CD4-positive, alpha-beta memory T cell (primary cell): Measurements from ENCODE around the gene NAA60. TPM values are rescaled to one million over a fixed set of nuclear protein-coding genes. Genes with fewer than 3 reads are reported as not detected.
"Not testable (repeated sequence)": the region's sequence is repeated elsewhere in the genome, so short reads cannot be mapped to it uniquely, and the experiment has no call there.

Experiments used
- CTCF ChIA-PET: fragments of 350-600 bp; sonication (Branson Sonifier 250); formaldehyde crosslinking; loops from one replicate; lab custom pipeline; 2021; ENCODE audit warnings: inconsistent platforms; ENCODE audit not compliant: partially characterized antibody; lab: Charles Lee
- POLR2A ChIA-PET: fragments of 350-600 bp; sonication (Branson Sonifier 250); formaldehyde crosslinking; loops from one replicate; lab custom pipeline; 2021; ENCODE audit not compliant: partially characterized antibody; lab: Charles Lee
- DNase-seq, 5 donors: peaks; one replicate each; pipeline versions ENCODE4 v3.0.0 to v3.0.0-alpha.2; 2020 to 2022; ENCODE audit warnings: mixed read lengths in 1 of 5
- H3K27ac ChIP-seq: one replicate; pipeline ENCODE4 v1.7.0; 2013; ENCODE audit warnings: low read depth, low read length
- H3K27me3 ChIP-seq: 2 replicates; pipeline ENCODE4 v1.7.0; 2013; ENCODE audit warnings: mild to moderate bottlenecking, low read length, moderate library complexity; ENCODE audit not compliant: insufficient read depth
- H3K36me3 ChIP-seq: 2 replicates; pipeline ENCODE4 v1.7.0; 2013; ENCODE audit warnings: mild to moderate bottlenecking, low read length, moderate library complexity; ENCODE audit not compliant: insufficient read depth
- H3K4me1 ChIP-seq: 2 replicates; pipeline ENCODE4 v1.7.0; 2013; ENCODE audit warnings: mild to moderate bottlenecking, low read length, moderate library complexity; ENCODE audit not compliant: insufficient read depth
- H3K4me3 ChIP-seq, 2 donors: one replicate each; pipeline ENCODE4 v1.7.0; 2013; ENCODE audit warnings: low read length in 2 of 2, mild to moderate bottlenecking in 1 of 2
- H3K9me3 ChIP-seq, 2 donors: one replicate each; pipeline ENCODE4 v1.7.0; 2013; ENCODE audit warnings: low read length in 2 of 2, control low read depth in 1 of 2; ENCODE audit not compliant: control insufficient read depth in 1 of 2
- H3K27ac Mint-ChIP-seq, 7 donors: one replicate each; pipeline ENCODE4 v1.8.0; 2020 to 2021; ENCODE audit warnings: mixed read lengths in 7 of 7, mild to moderate bottlenecking in 6 of 7, inconsistent platforms in 3 of 7, moderate library complexity in 3 of 7
- H3K27me3 Mint-ChIP-seq, 2 donors: one replicate each; pipeline ENCODE4 v1.8.0; 2020 to 2021; ENCODE audit warnings: mixed read lengths in 2 of 2
- H3K36me3 Mint-ChIP-seq, 2 donors: one replicate each; pipeline ENCODE4 v1.8.0; 2020 to 2021; ENCODE audit warnings: mixed read lengths in 2 of 2, inconsistent platforms in 1 of 2, mild to moderate bottlenecking in 1 of 2
- H3K4me1 Mint-ChIP-seq, 4 donors: one replicate each; pipeline ENCODE4 v1.8.0; 2020 to 2021; ENCODE audit warnings: mixed read lengths in 4 of 4, mild to moderate bottlenecking in 1 of 4
- H3K4me3 Mint-ChIP-seq, 8 donors: one replicate each; pipeline ENCODE4 v1.8.0; 2020 to 2021; ENCODE audit warnings: mixed read lengths in 8 of 8, mild to moderate bottlenecking in 7 of 8, moderate library complexity in 6 of 8, inconsistent platforms in 3 of 8
- H3K9me3 Mint-ChIP-seq, 8 donors: one replicate each; pipeline ENCODE4 v1.8.0; 2020 to 2021; ENCODE audit warnings: mixed read lengths in 8 of 8, mild to moderate bottlenecking in 5 of 8, inconsistent platforms in 3 of 8, moderate library complexity in 1 of 8
- intact Hi-C: fragments of 100-400 bp; cut with micrococcal nuclease; formaldehyde crosslinking; loops from one replicate; pipeline ENCODE4 v1.15.1; 2023
- polyA plus RNA-seq, 2 donors: library from polyadenylated mRNA; unstranded; fragments of 300-500 nt; fragmentation: Illumina TruSeq; gene quantifications; one replicate each; pipeline ENCODE4 v1.2.3, GENCODE V29; 2021
- total RNA-seq, 2 experiments: library from RNA; stranded (reverse); gene quantifications; one replicate each; pipeline ENCODE4 v1.2.3, GENCODE V29; 2021

NAA60 gene
- total and polyA plus RNA-seq, 4 experiments from 2014 or later = 28.2 to 62.9 (median 58.8) TPM

GRCh38 chr16:3498988-3499387, 55.5 kb downstream of the NAA60 start:
- CTCF ChIA-PET = interaction anchor here (1.0 to 1.8 kb wide), 4 partner anchors 9 to 338 kb away, joined by 3 to 6 read pairs (median 3); partner anchors contain the start of genes ZNF174 and ZSCAN32
- Mint-ChIP-seq H3K27me3 (no peaks in the 10 kb centered on the region), H3K9me3 (peaks cover 0 to 2% (median 0%) of the 10 kb centered on the region in 8 donors), H3K36me3 (peaks cover 0 to 12% of the 10 kb centered on the region in 2 donors), H3K27ac (peak overlapping the region in 3 of 7 donors; percentile 27 to 88 (median 68)), H3K4me1 (peaks cover 23 to 45% (median 34%) of the 10 kb centered on the region in 4 donors), H3K4me3 (peak overlapping the region in 3 of 8 donors; percentile 4 to 30 (median 20))
- Histone ChIP-seq H3K4me1 (peaks cover 40% of the 10 kb centered on the region), H3K27me3 (no peaks in the 10 kb centered on the region), H3K27ac (no peak overlapping the region), H3K36me3 (no peaks in the 10 kb centered on the region), H3K4me3 (no peak overlapping the region), H3K9me3 (no peaks in the 10 kb centered on the region)
- intact Hi-C loops = no loop called here
- POLR2A ChIA-PET = interaction anchor here (0.6 to 2.8 kb wide), 5 partner anchors 29 to 296 kb away, joined by 3 to 12 read pairs (median 3); no protein-coding TSS in a partner anchor
- DNase-seq = no peak

- not testable (repeated sequence) for H3K9me3 Mint-ChIP-seq, H3K9me3 ChIP-seq, H3K27me3 ChIP-seq, H3K27me3 Mint-ChIP-seq, DNase-seq, H3K36me3 ChIP-seq
- H3K36me3 Mint-ChIP-seq = peaks cover 14 to 29% of the 10 kb centered on the region in 2 donors
- POLR2A ChIA-PET = interaction anchor here (1.4 to 2.8 kb wide), 7 partner anchors 9 to 343 kb away, joined by 7 to 28 read pairs (median 9); partner anchors contain the start of genes NAA60, ZNF174, ZNF263 and ZNF597
- peak overlapping the region; percentile 81 to 96 (median 96) for H3K27ac Mint-ChIP-seq
- peaks cover 37 to 67% (median 51%) of the 10 kb centered on the region in 4 donors for H3K4me1 Mint-ChIP-seq
- CTCF ChIA-PET = interaction anchor here (0.8 to 2.8 kb wide), 5 partner anchors 9 to 351 kb away, joined by 3 to 11 read pairs (median 4); no protein-coding TSS in a partner anchor
- Histone ChIP-seq H3K4me3 (peak overlapping the region; percentile 80 to 94), H3K4me1 (peaks cover 56% of the 10 kb centered on the region), H3K27ac (peak overlapping the region; percentile 78)
- peak overlapping the region; percentile 85 to 93 (median 91) for H3K4me3 Mint-ChIP-seq
- intact Hi-C loops = loop anchor here (2.0 to 10.0 kb wide), 5 partner anchors 45 to 347 kb away; partner anchors contain the start of genes NLRC3, SLX4, ZNF174 and ZSCAN32
Observed at GRCh38 chr16:3501412-3501761, 57.9 kb downstream of the NAA60 start.

- Histone ChIP-seq H3K4me1 (peaks cover 56% of the 10 kb centered on the region), H3K9me3 (no peaks in the 10 kb centered on the region), H3K27me3 (no peaks in the 10 kb centered on the region), H3K27ac (peak overlapping the region; percentile 78), H3K36me3 (no peaks in the 10 kb centered on the region), H3K4me3 (peak overlapping the region in 1 of 2 donors; percentile 94)
- DNase-seq = no peak
- intact Hi-C loops = loop anchor here (2.0 to 10.0 kb wide), 5 partner anchors 45 to 347 kb away; partner anchors contain the start of genes NLRC3, SLX4, ZNF174 and ZSCAN32
- CTCF ChIA-PET = interaction anchor here (0.8 to 2.8 kb wide), 5 partner anchors 8 to 351 kb away, joined by 3 to 11 read pairs (median 4); no protein-coding TSS in a partner anchor
- Mint-ChIP-seq H3K27me3 (no peaks in the 10 kb centered on the region), H3K27ac (peak overlapping the region; percentile 81 to 96 (median 96)), H3K4me3 (peak overlapping the region; percentile 85 to 93 (median 91)), H3K4me1 (peaks cover 37 to 67% (median 51%) of the 10 kb centered on the region in 4 donors), H3K9me3 (peaks cover 0 to 2% (median 0%) of the 10 kb centered on the region in 8 donors), H3K36me3 (peaks cover 14 to 29% of the 10 kb centered on the region in 2 donors)
- POLR2A ChIA-PET = interaction anchor here (2.0 to 2.8 kb wide), 5 partner anchors 8 to 344 kb away, joined by 7 to 28 read pairs (median 9); partner anchors contain the start of genes NAA60 and ZNF597
Observed at GRCh38 chr16:3501783-3502400, 58.4 kb downstream of the NAA60 start.

GRCh38 chr16:3503523-3503922, 60.0 kb downstream of the NAA60 start:
- Mint-ChIP-seq H3K36me3 (peaks cover 25 to 34% of the 10 kb centered on the region in 2 donors), H3K4me1 (peaks cover 45 to 74% (median 55%) of the 10 kb centered on the region in 4 donors), H3K27me3 (no peaks in the 10 kb centered on the region), H3K27ac (peak overlapping the region; percentile 88 to 95 (median 93)), H3K4me3 (peak overlapping the region; percentile 68 to 84 (median 79)), H3K9me3 (peaks cover 0 to 2% (median 0%) of the 10 kb centered on the region in 8 donors)
- Histone ChIP-seq H3K27ac (peak overlapping the region; percentile 4), H3K9me3 (no peaks in the 10 kb centered on the region), H3K27me3 (no peaks in the 10 kb centered on the region), H3K36me3 (no peaks in the 10 kb centered on the region), H3K4me3 (peak overlapping the region in 1 of 2 donors; percentile 12), H3K4me1 (peaks cover 65% of the 10 kb centered on the region)
- DNase-seq = peak; percentile 61 to 76 (median 67)
- ChIA-PET POLR2A (interaction anchor here (0.5 to 2.4 kb wide), 5 partner anchors 13 to 353 kb away, joined by 3 to 7 read pairs (median 3); no protein-coding TSS in a partner anchor), CTCF (interaction anchor here (0.7 kb wide), 1 partner anchor 264 kb away, joined by 3 read pairs; no protein-coding TSS in a partner anchor)
- intact Hi-C loops = loop anchor here (5.0 to 10.0 kb wide), 3 partner anchors 74 to 349 kb away; partner anchors contain the start of genes NLRC3 and SLX4

GRCh38 chr16:3508736-3509135, 65.3 kb downstream of the NAA60 start:
- Histone ChIP-seq H3K4me3 (no peak overlapping the region), H3K36me3 (peaks cover 7% of the 10 kb centered on the region), H3K27me3 (no peaks in the 10 kb centered on the region), H3K27ac (peak overlapping the region; percentile 62), H3K9me3 (no peaks in the 10 kb centered on the region), H3K4me1 (peaks cover 66% of the 10 kb centered on the region)
- H3K4me3 Mint-ChIP-seq = peak overlapping the region in 6 of 8 donors; percentile 3 to 80 (median 56)
- H3K27ac Mint-ChIP-seq = peak overlapping the region; percentile 50 to 98 (median 90)
- H3K36me3 Mint-ChIP-seq = peaks cover 39 to 52% of the 10 kb centered on the region in 2 donors
- ChIA-PET CTCF (interaction anchor here (0.9 to 1.4 kb wide), 2 partner anchors 30 to 505 kb away, joined by 3 to 4 read pairs; no protein-coding TSS in a partner anchor), POLR2A (interaction anchor here (0.7 to 1.3 kb wide), 7 partner anchors 69 to 449 kb away, joined by 3 to 5 read pairs (median 4); partner anchors contain the start of genes SLX4, TIGD7, ZNF174 and ZNF75A)
- no peak for DNase-seq
- H3K4me1 Mint-ChIP-seq = peaks cover 45 to 70% (median 55%) of the 10 kb centered on the region in 4 donors
- intact Hi-C loops = loop anchor here (1.0 to 10.0 kb wide), 3 partner anchors 8 to 354 kb away; partner anchors contain the start of gene SLX4
- no peaks in the 10 kb centered on the region for H3K27me3 Mint-ChIP-seq
- no peaks in the 10 kb centered on the region for H3K9me3 Mint-ChIP-seq

- H3K36me3 Mint-ChIP-seq = peaks cover 44 to 54% of the 10 kb centered on the region in 2 donors
- H3K27ac Mint-ChIP-seq = peak overlapping the region; percentile 50 to 98 (median 90)
- peak; percentile 77 to 89 (median 83) for DNase-seq
- peak overlapping the region; percentile 12 to 80 (median 56) for H3K4me3 Mint-ChIP-seq
- Histone ChIP-seq H3K27ac (peak overlapping the region; percentile 62), H3K4me3 (no peak overlapping the region), H3K36me3 (peaks cover 14% of the 10 kb centered on the region), H3K27me3 (no peaks in the 10 kb centered on the region), H3K9me3 (no peaks in the 10 kb centered on the region), H3K4me1 (peaks cover 59% of the 10 kb centered on the region)
- H3K9me3 Mint-ChIP-seq = no peaks in the 10 kb centered on the region
- H3K4me1 Mint-ChIP-seq = peaks cover 38 to 67% (median 48%) of the 10 kb centered on the region in 4 donors
- H3K27me3 Mint-ChIP-seq = no peaks in the 10 kb centered on the region
- ChIA-PET POLR2A (interaction anchor here (0.6 to 1.9 kb wide), 12 partner anchors 9 to 450 kb away, joined by 3 to 28 read pairs (median 4); partner anchors contain the start of genes CLUAP1, TIGD7, ZNF174 and ZNF75A), CTCF (interaction anchor here (1.4 to 1.9 kb wide), 5 partner anchors 8 to 30 kb away, joined by 3 to 7 read pairs (median 5); partner anchors contain the start of gene CLUAP1)
- intact Hi-C loops = loop anchor here (1.0 to 10.0 kb wide), 3 partner anchors 9 to 355 kb away; partner anchors contain the start of gene SLX4
Observed at GRCh38 chr16:3509470-3509928, 66.0 kb downstream of the NAA60 start.
